Measurements from ENCODE around the gene TSPAN11. TPM values are rescaled to one million over a fixed set of nuclear protein-coding genes. Genes with fewer than 3 reads are reported as not detected.
A peak's percentile ranks its signal among the peaks of the same experiment; 100 is the strongest.

The TSPAN11 gene
- total and polyA plus RNA-seq, 2 of the 4 experiments (the other 2 are of a cell fraction) = 0.18 to 0.26 TPM

DNA sequence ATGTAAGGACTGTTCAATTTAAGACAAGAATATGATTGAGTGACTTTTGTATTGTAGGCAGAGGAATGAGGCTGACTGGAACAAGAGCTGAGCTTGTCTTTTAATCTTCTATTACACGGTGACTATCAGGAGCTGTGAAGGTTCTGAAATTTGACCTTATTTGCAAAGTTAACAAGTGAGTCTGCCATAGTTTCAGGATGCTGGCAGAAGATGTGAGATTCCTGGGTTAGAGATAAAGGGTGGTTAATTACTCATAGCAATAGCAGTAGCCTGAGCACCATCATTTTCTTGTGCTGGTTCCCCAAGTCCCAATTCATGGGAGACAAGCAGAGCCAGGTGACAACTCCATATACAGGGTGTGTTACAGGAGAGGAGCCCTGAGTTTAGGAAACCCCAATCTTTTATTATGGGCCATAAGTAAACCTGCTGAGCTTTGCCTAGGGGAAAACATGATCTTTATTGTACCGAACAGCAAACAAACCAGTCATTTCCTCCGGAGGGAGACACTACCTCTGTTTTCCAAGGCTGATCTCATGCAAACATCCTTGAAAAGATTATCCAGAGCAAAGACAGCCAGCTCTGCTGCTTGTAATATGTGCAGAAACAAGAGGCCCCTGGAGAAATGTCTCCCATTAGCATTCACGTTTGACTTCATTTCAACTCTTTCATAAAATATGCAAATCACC is 95.4 kb downstream of the TSPAN11 start:
- H3K4ac ChIP-seq (ENCODE audit: low read depth, low read length) = no peak overlapping the region
- POLR2A ChIA-PET (ENCODE audit: unreplicated experiment) = interaction anchor here (0.6 kb wide), 1 partner anchor 278 kb away, joined by 3 read pairs; no protein-coding TSS in a partner anchor
- no TSS peak for BruUV-seq (replicated peaks)
- TF ChIP-seq CTCF (conservative IDR thresholded peaks at IDR 0.05; ENCODE audit: low read depth, low read length) (no peak), RAD21 (IDR thresholded peaks at IDR 0.05; ENCODE audit: low read length) (0 out of 2 replicates have a peak, but pooled peaks have one; percentile 9), ELK1 (IDR thresholded peaks at IDR 0.05; ENCODE audit: borderline replicate concordance, low read depth, low read length) (no peak), USF2 (IDR thresholded peaks at IDR 0.05; ENCODE audit: low read depth, low read length) (no peak), RFX5 (IDR thresholded peaks at IDR 0.05; ENCODE audit: low read depth, low read length) (no peak)
- no peak overlapping the region for H2AK5ac ChIP-seq (ENCODE audit: low read depth, low read length)
- no peaks in the 10 kb centered on the region for H3K79me1 ChIP-seq (ENCODE audit: low read depth in 1 of 2, low read length in 2 of 2)
- H3K4me3 ChIP-seq (ENCODE audit: insufficient read depth, low read depth, low read length) = no peak overlapping the region
- no peak overlapping the region for H4K8ac ChIP-seq (ENCODE audit: low read depth in 2 of 2, low read length in 2 of 2)
- CTCF ChIA-PET = interaction anchor here (0.5 to 0.6 kb wide), 2 partner anchors 62 to 1106 kb away, joined by 3 read pairs; no protein-coding TSS in a partner anchor
- no peak overlapping the region for H3K56ac ChIP-seq (ENCODE audit: extremely low read depth, insufficient read depth, low read length)
- no peak overlapping the region for H3K14ac ChIP-seq (replicated peaks; ENCODE audit: low read depth, low read length)
- H3K23ac ChIP-seq (ENCODE audit: low read depth, low read length) = no peak overlapping the region
- H3K4me2 ChIP-seq (ENCODE audit: low read depth, low read length) = no peak overlapping the region
- H2BK15ac ChIP-seq (ENCODE audit: low read depth, low read length) = no peak overlapping the region
- no peaks in the 10 kb centered on the region; the same call in 1 of the 2 replicates for H3K9me1 ChIP-seq (ENCODE audit: insufficient read depth, low read length)
- H3K27me3 ChIP-seq (ENCODE audit: control insufficient read depth, insufficient read depth, low read length) = peaks cover 9% of the 10 kb centered on the region
- no peak for DNase-seq
- ATAC-seq (ENCODE audit: low read depth) = no peak
- H4K20me1 ChIP-seq (ENCODE audit: insufficient read depth, low read length) = no peaks in the 10 kb centered on the region
- H3K18ac ChIP-seq (ENCODE audit: low read depth, low read length) = no peak overlapping the region
- H3K9ac ChIP-seq (ENCODE audit: low read depth, low read length) = no peak overlapping the region
- no peak overlapping the region for H2AK9ac ChIP-seq (replicated peaks; ENCODE audit: low read depth, low read length, poor library complexity)
- H2BK120ac ChIP-seq (ENCODE audit: low read depth, low read length) = no peak overlapping the region
- intact Hi-C loops (cut with micrococcal nuclease) = no loop called here
- no peaks in the 10 kb centered on the region for H3K4me1 ChIP-seq (ENCODE audit: control insufficient read depth, insufficient read depth, low read length)
- no peak overlapping the region for H3K27ac ChIP-seq (ENCODE audit: insufficient read depth, low read length)
- no peak overlapping the region for H2BK5ac ChIP-seq (ENCODE audit: low read depth, low read length, poor library complexity, severe bottlenecking)
- dilution Hi-C loops (cut with HindIII; ENCODE audit: low sequenced_read_pairs, unreplicated experiment) = no loop called here
- H4K5ac ChIP-seq (ENCODE audit: low read depth, low read length) = no peak overlapping the region
- H3K9me3 ChIP-seq (ENCODE audit: control insufficient read depth, insufficient read depth, low read length) = no peaks in the 10 kb centered on the region
- H2BK20ac ChIP-seq (ENCODE audit: low read depth, low read length) = no peak overlapping the region
- in situ Hi-C loops (cut with MboI; ENCODE audit: low sequenced_read_pairs) = no loop called here
- WGBS, 2 experiments (ENCODE audit: extremely low coverage in 2 of 2, insufficient read length in 1 of 2) = no CpG with 5 or more reads among the region's 4 CpGs
- no peaks in the 10 kb centered on the region for H3K36me3 ChIP-seq (ENCODE audit: control insufficient read depth, insufficient read depth, low read length)
- H4K91ac ChIP-seq (ENCODE audit: insufficient read depth, low read depth, low read length) = no peak overlapping the region
- no peak overlapping the region for H2AFZ ChIP-seq (replicated peaks; ENCODE audit: low read length, poor library complexity)

Measured in IMR-90 (cell line).